GM11168 (cell line): Measurements from ENCODE around the gene WTIP.

Experiments used
- in situ Hi-C: fragments of 300-500 bp; cut with MboI; formaldehyde crosslinking; loops from one replicate; pipeline ENCODE4 v1.12.0; 2022; ENCODE audit warnings: low sequenced_read_pairs; ENCODE audit not compliant: unreplicated experiment

Gene WTIP

GRCh38 chr19:34501339-34502320 lies 20.1 kb downstream of the WTIP start:
- in situ Hi-C loops, result loop anchor here (25.0 kb wide), 1 partner anchor 211 kb away; no protein-coding TSS in a partner anchor

- in situ Hi-C loops, result loop anchor here (25.0 kb wide), 1 partner anchor 210 kb away; no protein-coding TSS in a partner anchor
Measured at GRCh38 chr19:34502582-34503411, 21.2 kb downstream of the WTIP start.

DNA sequence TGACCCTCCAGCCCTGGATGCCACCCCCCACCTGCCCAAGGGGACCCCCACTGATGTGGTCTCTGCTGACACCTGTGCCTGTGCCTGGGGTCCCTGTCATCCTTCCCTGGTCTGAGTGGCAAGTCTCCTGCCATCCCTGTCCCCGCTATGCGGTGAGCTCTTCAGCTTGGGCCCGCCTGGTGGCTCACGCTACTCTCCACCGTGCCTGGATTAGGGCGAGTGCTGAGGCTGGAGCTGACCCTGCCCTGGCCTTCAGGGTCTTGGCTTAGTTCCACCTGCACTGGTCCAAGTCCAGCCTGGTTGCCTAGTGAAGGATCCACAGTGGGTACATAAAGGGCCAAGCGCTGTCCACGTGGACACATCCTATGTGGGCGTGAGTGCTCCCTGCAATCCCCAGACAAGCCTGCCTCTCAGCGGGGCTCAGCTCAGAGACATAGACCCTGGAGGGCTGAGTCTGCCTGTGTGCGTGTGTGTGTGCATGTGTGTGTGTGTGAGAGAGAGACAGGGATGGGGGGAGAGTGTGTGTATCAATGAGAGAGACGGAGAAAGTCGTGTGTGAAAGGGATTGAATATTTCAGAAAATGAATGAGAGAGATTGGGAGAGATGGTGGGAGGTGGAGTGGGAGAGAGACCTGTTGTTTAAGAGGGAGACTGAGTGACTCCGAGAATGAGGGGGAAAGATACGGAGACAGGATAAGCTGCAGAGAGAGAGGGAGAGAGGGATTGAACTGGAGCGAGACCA lies 22.1 kb downstream of the WTIP start:
- in situ Hi-C loops, result loop anchor here (25.0 kb wide), 1 partner anchor 209 kb away; no protein-coding TSS in a partner anchor

DNA sequence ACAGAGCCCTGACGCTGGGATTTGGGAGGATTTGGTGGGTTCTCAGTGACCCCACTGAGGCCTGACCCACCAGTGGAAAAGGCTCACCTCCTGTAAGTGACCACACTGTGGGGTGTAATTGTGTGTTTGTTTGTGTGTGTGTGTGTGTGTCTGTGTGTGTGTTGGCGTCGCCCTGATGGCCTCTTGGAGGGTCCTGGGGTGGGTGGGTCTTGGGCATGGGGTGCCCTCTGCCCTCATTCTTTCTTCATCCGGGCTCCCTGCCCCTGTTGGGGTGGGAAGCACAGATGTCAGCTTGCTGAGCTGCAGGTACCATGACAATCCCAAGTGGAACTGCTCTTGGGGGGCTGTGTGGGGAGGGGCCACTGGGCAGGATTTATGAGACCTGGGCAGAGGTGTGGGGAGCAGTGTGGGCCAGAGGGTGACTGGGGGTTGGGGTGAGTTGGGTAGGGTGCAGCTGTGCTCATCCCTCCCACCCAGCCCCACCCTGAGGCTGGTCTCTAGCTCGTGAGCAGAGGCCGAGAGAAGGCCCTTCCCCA lies 22.8 kb downstream of the WTIP start:
- in situ Hi-C loops, result loop anchor here (25.0 kb wide), 1 partner anchor 208 kb away; no protein-coding TSS in a partner anchor

- in situ Hi-C loops, result loop anchor here (25.0 kb wide), 1 partner anchor 207 kb away; no protein-coding TSS in a partner anchor
Measured at GRCh38 chr19:34504809-34505291, 23.3 kb downstream of the WTIP start.

DNA sequence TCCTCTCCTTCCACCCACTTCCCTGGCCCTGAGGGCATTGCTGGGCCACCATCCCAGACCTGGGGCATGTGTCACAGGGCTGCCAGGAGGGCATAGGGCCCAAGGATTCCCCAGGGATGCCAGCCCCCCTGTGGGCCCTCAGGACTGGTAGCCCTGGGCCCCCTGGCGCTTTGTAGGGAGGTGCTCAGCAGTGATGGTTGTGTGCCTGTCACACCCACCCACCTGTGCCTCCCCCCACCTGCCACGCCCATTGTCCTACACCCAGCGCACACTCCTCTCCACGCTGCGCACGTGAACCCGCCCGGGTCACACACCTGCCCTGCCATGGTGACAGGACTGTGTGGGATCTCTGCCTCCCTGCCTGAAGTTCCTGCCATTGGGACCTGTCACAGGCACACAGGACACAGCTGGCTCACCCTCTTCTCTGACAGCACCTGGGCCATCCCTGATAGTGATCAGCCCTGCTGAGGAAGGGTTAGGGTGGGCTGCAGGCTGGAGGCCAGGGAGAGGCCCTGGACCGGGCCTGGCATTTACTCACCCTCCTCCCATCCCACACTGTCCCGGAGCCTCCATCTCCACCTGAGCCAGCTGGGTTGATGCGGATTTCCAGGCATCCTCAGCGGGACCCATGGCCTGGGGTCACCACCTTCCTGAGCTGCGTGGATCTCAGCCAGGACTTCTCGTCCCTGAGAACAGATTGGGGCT lies 23.9 kb downstream of the WTIP start:
- in situ Hi-C loops, result loop anchor here (25.0 kb wide), 1 partner anchor 207 kb away; no protein-coding TSS in a partner anchor

DNA sequence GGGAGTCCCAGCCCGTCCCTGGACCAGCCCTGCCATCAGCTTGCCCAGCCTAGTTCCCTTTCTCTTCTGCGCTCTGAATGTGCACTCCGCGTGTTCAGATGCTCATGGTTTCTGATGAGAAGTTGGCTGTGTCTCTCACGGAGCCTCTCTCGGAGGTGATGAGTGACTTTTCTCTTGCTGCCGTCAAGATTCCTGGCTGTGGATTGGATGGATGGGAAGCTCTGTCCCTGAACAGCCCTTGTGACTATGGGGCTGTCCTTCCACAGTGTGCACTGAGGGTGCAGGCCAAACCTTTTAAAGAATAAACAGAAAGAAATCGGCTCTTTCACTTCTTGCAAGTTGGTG lies 24.4 kb downstream of the WTIP start:
- in situ Hi-C loops, result loop anchor here (25.0 kb wide), 1 partner anchor 206 kb away; no protein-coding TSS in a partner anchor

DNA sequence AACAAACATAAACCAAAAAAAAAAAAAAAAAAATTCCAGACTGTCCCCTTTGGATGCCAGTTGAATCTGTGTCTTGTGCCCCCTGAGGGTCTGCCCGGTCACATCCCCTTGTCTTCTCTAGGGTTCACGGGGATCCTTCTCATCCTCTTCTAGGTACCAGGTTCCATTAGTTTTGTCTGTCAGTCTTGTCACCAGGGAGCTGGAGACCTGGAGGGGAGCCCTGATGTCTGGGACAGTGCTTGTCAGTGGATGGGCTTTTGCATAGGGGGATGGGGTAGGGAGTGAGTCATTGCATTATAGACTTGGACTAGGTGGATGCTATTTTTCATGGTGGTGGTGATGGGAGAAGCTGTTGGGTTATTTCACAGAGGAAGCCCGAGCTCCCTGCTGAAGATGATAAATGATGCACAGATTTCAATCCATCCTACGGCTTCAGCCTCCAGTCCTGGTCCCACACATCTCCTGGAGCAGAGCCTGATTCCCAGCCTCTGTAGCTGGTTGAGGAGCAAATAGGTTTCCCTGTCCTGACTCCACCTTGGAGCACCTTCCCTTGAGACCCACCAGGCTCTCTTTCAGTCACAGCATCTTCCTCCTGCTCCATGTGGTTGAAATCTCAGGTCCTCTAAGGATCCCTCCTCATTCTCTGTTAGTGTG lies 26.0 kb downstream of the WTIP start:
- in situ Hi-C loops, result loop anchor here (25.0 kb wide), 1 partner anchor 205 kb away; no protein-coding TSS in a partner anchor

DNA sequence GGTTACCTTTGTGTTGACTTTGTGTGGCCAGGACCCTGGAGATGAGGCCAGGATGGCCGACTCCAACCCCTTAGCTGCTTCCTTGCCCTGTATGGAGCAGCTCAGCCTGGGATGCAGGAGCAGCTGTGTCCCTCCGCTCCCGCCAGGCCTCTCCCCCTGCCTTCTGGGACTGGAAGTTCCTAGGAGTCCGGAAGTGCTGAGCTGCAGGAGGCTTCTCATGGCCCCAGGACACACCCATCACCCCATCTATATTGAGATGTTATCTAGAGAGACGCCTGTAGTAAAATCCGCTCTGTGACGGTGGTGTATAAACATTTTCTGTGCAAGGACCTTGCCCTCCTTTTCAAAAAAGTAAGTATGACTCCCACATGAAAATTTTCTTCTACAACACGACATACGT lies 27.0 kb downstream of the WTIP start:
- in situ Hi-C loops, result loop anchor here (25.0 kb wide), 1 partner anchor 204 kb away; no protein-coding TSS in a partner anchor

GRCh38 chr19:34510904-34511303 lies 29.3 kb downstream of the WTIP start:
- in situ Hi-C loops, result loop anchor here (25.0 kb wide), 1 partner anchor 201 kb away; no protein-coding TSS in a partner anchor

GRCh38 chr19:34512254-34512822 lies 30.8 kb downstream of the WTIP start:
- in situ Hi-C loops, result loop anchor here (25.0 kb wide), 1 partner anchor 200 kb away; no protein-coding TSS in a partner anchor

- in situ Hi-C loops, result loop anchor here (25.0 kb wide), 1 partner anchor 199 kb away; no protein-coding TSS in a partner anchor
Measured at GRCh38 chr19:34513767-34514166, 32.2 kb downstream of the WTIP start.

DNA sequence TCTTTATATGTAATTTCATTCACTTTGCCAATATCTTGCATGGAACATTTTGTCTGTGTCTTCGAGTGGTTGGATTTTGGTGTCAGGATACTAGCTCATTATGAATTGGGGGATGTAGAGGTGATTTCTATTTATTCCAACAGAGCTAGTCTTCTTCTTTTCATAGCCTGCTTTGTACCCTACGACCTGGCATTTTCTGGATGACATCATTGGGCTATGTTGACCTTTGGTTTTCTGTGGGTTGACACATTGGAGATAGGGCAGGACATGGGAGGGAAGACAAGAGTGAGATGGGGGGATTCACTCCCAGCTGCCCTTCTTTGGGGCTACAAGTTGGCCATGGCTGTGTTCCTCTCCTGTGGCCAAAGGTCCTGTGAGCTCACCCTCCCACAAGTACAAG lies 38.0 kb downstream of the WTIP start:
- in situ Hi-C loops, result loop anchor here (25.0 kb wide), 1 partner anchor 193 kb away; no protein-coding TSS in a partner anchor

DNA sequence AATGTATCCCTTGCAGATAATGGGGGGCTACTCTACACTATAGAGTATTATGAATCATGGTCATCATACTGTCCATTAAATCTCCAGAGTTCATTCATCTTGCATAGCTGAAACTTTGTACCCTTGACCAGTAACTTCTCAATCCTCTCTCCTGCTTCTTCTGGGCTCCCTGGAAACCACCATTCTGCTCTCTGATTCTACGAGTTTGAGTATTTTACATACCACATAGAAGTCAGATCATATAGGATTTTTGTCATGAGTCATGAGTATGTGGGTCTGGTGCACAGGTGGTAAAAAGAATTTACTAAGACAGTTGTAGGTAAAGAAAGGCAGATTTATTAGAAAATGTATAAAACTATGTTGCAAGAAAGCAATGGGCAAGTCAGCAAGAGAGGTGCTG lies 41.9 kb downstream of the WTIP start:
- in situ Hi-C loops, result loop anchor here (25.0 kb wide), 1 partner anchor 189 kb away; no protein-coding TSS in a partner anchor

GRCh38 chr19:34525001-34525400 lies 43.4 kb downstream of the WTIP start:
- in situ Hi-C loops, result no loop called here

GRCh38 chr19:34534206-34534605 lies 52.6 kb downstream of the WTIP start:
- in situ Hi-C loops, result no loop called here

- in situ Hi-C loops, result no loop called here
Measured at GRCh38 chr19:34539396-34539795, 57.8 kb downstream of the WTIP start.
